ENCODE data around the gene MGST2. TPM values are rescaled to one million over a fixed set of nuclear protein-coding genes. Genes with fewer than 3 reads are reported as not detected.

The MGST2 gene
- total RNA-seq, 1 donor from 2014 or later, result 17.6 TPM

- Mint-ChIP-seq H3K9me3 (ENCODE audit: unreplicated experiment) (peaks cover 5% of the 10 kb centered on the region), H3K27me3 (ENCODE audit: low read depth, unreplicated experiment) (no peaks in the 10 kb centered on the region), H3K4me3 (ENCODE audit: unreplicated experiment) (no peak overlapping the region), H3K36me3 (ENCODE audit: low read depth, unreplicated experiment) (peaks cover 9% of the 10 kb centered on the region), H3K4me1 (ENCODE audit: low read depth, unreplicated experiment) (no peaks in the 10 kb centered on the region), H3K27ac (ENCODE audit: unreplicated experiment) (no peak overlapping the region)
- Histone ChIP-seq H3K36me3 (ENCODE audit: insufficient read depth, low read length) (no peaks in the 10 kb centered on the region), H3K27ac (ENCODE audit: low read depth, low read length) (no peak overlapping the region), H3K27me3 (ENCODE audit: insufficient read depth, low read length) (no peaks in the 10 kb centered on the region), H3K4me2 (ENCODE audit: low read length) (no peak overlapping the region), H3K9me3 (ENCODE audit: insufficient read depth, low read depth, low read length) (no peaks in the 10 kb centered on the region), H3K79me2 (ENCODE audit: insufficient read depth, low read length) (no peaks in the 10 kb centered on the region), H3K4me1 (ENCODE audit: insufficient read depth, low read length) (no peaks in the 10 kb centered on the region), H3K4me3 (ENCODE audit: insufficient read depth, low read depth, low read length) (no peak overlapping the region), H2AFZ (ENCODE audit: low read depth, low read length) (no peak overlapping the region), H3K9ac (ENCODE audit: low read length) (no peak overlapping the region), H4K20me1 (ENCODE audit: insufficient read depth, low read length) (no peaks in the 10 kb centered on the region)
- FAIRE-seq (no peak), DNase-seq (ENCODE audit: low read depth) (no peak)
- TF ChIP-seq EZH2 (IDR thresholded peaks at IDR 0.05; ENCODE audit: insufficient read depth, low read length) (no peak), CTCF (IDR thresholded peaks at IDR 0.05; ENCODE audit: insufficient read depth, low read depth, low read length) (no peak)
These were observed 10.7 kb downstream of the MGST2 start for GRCh38 chr4:139676365-139676764.

- H3K27ac Mint-ChIP-seq (ENCODE audit: unreplicated experiment), result no peak overlapping the region
- H3K4me3 Mint-ChIP-seq (ENCODE audit: unreplicated experiment), result no peak overlapping the region
- DNase-seq (ENCODE audit: low read depth) (no peak), FAIRE-seq (no peak)
- peaks cover 5% of the 10 kb centered on the region for H3K9me3 Mint-ChIP-seq (ENCODE audit: unreplicated experiment)
- H3K9me3 ChIP-seq (ENCODE audit: insufficient read depth, low read depth, low read length), result no peaks in the 10 kb centered on the region
- H3K4me1 ChIP-seq (ENCODE audit: insufficient read depth, low read length), result no peaks in the 10 kb centered on the region
- no peak overlapping the region for H3K4me2 ChIP-seq (ENCODE audit: low read length)
- no peak for TF ChIP-seq EZH2 (IDR thresholded peaks at IDR 0.05; ENCODE audit: insufficient read depth, low read length)
- TF ChIP-seq CTCF (IDR thresholded peaks at IDR 0.05; ENCODE audit: insufficient read depth, low read depth, low read length), result no peak
- H3K36me3 Mint-ChIP-seq (ENCODE audit: low read depth, unreplicated experiment), result peaks cover 9% of the 10 kb centered on the region
- H3K4me1 Mint-ChIP-seq (ENCODE audit: low read depth, unreplicated experiment), result no peaks in the 10 kb centered on the region
- no peaks in the 10 kb centered on the region for H3K27me3 Mint-ChIP-seq (ENCODE audit: low read depth, unreplicated experiment)
- H3K27me3 ChIP-seq (ENCODE audit: insufficient read depth, low read length), result no peaks in the 10 kb centered on the region
- no peaks in the 10 kb centered on the region for H3K36me3 ChIP-seq (ENCODE audit: insufficient read depth, low read length)
- no peak overlapping the region for H3K4me3 ChIP-seq (ENCODE audit: insufficient read depth, low read depth, low read length)
- H3K9ac ChIP-seq (ENCODE audit: low read length), result no peak overlapping the region
- H4K20me1 ChIP-seq (ENCODE audit: insufficient read depth, low read length), result no peaks in the 10 kb centered on the region
- no peak overlapping the region for H2AFZ ChIP-seq (ENCODE audit: low read depth, low read length)
- H3K27ac ChIP-seq (ENCODE audit: low read depth, low read length), result no peak overlapping the region
- no peaks in the 10 kb centered on the region for H3K79me2 ChIP-seq (ENCODE audit: insufficient read depth, low read length)
These were observed 11.4 kb downstream of the MGST2 start for GRCh38 chr4:139676913-139677585.

- no peak overlapping the region for H3K4me2 ChIP-seq (ENCODE audit: low read length)
- no peak overlapping the region for H3K27ac ChIP-seq (ENCODE audit: low read depth, low read length)
- FAIRE-seq, result no peak
- H3K36me3 Mint-ChIP-seq (ENCODE audit: low read depth, unreplicated experiment), result peaks cover 23% of the 10 kb centered on the region
- no peaks in the 10 kb centered on the region for H3K27me3 Mint-ChIP-seq (ENCODE audit: low read depth, unreplicated experiment)
- peaks cover 5% of the 10 kb centered on the region for H3K9me3 Mint-ChIP-seq (ENCODE audit: unreplicated experiment)
- H3K27me3 ChIP-seq (ENCODE audit: insufficient read depth, low read length), result no peaks in the 10 kb centered on the region
- H3K27ac Mint-ChIP-seq (ENCODE audit: unreplicated experiment), result no peak overlapping the region
- H3K4me1 Mint-ChIP-seq (ENCODE audit: low read depth, unreplicated experiment), result no peaks in the 10 kb centered on the region
- no peak for TF ChIP-seq EZH2 (IDR thresholded peaks at IDR 0.05; ENCODE audit: insufficient read depth, low read length)
- TF ChIP-seq CTCF (IDR thresholded peaks at IDR 0.05; ENCODE audit: insufficient read depth, low read depth, low read length), result no peak
- H3K9me3 ChIP-seq (ENCODE audit: insufficient read depth, low read depth, low read length), result no peaks in the 10 kb centered on the region
- no peak for DNase-seq (ENCODE audit: low read depth)
- no peak overlapping the region for H2AFZ ChIP-seq (ENCODE audit: low read depth, low read length)
- H3K9ac ChIP-seq (ENCODE audit: low read length), result no peak overlapping the region
- H4K20me1 ChIP-seq (ENCODE audit: insufficient read depth, low read length), result no peaks in the 10 kb centered on the region
- no peaks in the 10 kb centered on the region for H3K4me1 ChIP-seq (ENCODE audit: insufficient read depth, low read length)
- H3K4me3 Mint-ChIP-seq (ENCODE audit: unreplicated experiment), result no peak overlapping the region
- no peaks in the 10 kb centered on the region for H3K79me2 ChIP-seq (ENCODE audit: insufficient read depth, low read length)
- H3K4me3 ChIP-seq (ENCODE audit: insufficient read depth, low read depth, low read length), result no peak overlapping the region
- peaks cover 2% of the 10 kb centered on the region for H3K36me3 ChIP-seq (ENCODE audit: insufficient read depth, low read length)
These were observed 16.7 kb downstream of the MGST2 start for GRCh38 chr4:139682309-139682708.
